OCI-LY1 (cell line): ENCODE measurements around the gene CDC42.

ENCODE experiments used
- H2AFZ ChIP-seq: fragments of 200-600 bp; sonication (generic), shearing (Covaris generic); 2 replicates; pipeline ENCODE4 v1.6.0; 2014; ENCODE audit warnings: antibody characterized with exemption, mild to moderate bottlenecking, low read length
- H3F3A ChIP-seq: fragments of 200-600 bp; sonication (generic), shearing (Covaris generic); 2 replicates; pipeline ENCODE4 v1.6.0; 2014; ENCODE audit warnings: mild to moderate bottlenecking, antibody characterized with exemption, low read length, moderate library complexity; ENCODE audit not compliant: insufficient read depth
- H3K27ac ChIP-seq: fragments of 200-600 bp; sonication (generic); 2 replicates; pipeline ENCODE4 v1.5.1; 2014; ENCODE audit warnings: low read length, mixed run types, mild to moderate bottlenecking, low read depth; ENCODE audit not compliant: poor library complexity, severe bottlenecking
- H3K27me3 ChIP-seq: fragments of 200-600 bp; sonication (generic); 2 replicates; pipeline ENCODE4 v1.6.0; 2014; ENCODE audit warnings: antibody characterized with exemption, mild to moderate bottlenecking, low read length, moderate library complexity; ENCODE audit not compliant: insufficient read depth
- H3K36me3 ChIP-seq: fragments of 200-600 bp; sonication (generic); 2 replicates; pipeline ENCODE4 v1.6.1; 2014; ENCODE audit warnings: mild to moderate bottlenecking, antibody characterized with exemption, low read length, moderate library complexity, mixed read lengths; ENCODE audit not compliant: insufficient read depth
- H3K4me1 ChIP-seq: fragments of 200-600 bp; sonication (generic); 2 replicates; pipeline ENCODE4 v1.5.1; 2014; ENCODE audit warnings: mild to moderate bottlenecking, low read length, moderate library complexity; ENCODE audit not compliant: insufficient read depth, severe bottlenecking
- H3K4me2 ChIP-seq: fragments of 200-600 bp; sonication (generic), shearing (Covaris generic); 2 replicates; pipeline ENCODE4 v1.6.1; 2014; ENCODE audit warnings: low read length
- H3K4me3 ChIP-seq: fragments of 200-600 bp; sonication (generic); 2 replicates; pipeline ENCODE4 v1.5.1; 2014; ENCODE audit warnings: low read length, low read depth, mild to moderate bottlenecking, mixed read lengths; ENCODE audit not compliant: poor library complexity, severe bottlenecking
- H3K79me2 ChIP-seq: fragments of 200-600 bp; shearing (Covaris generic); 2 replicates; pipeline ENCODE4 v1.6.1; 2016; ENCODE audit warnings: mixed run types, low read length, mixed read lengths; ENCODE audit not compliant: insufficient read depth
- H3K9ac ChIP-seq: fragments of 200-600 bp; sonication (generic), shearing (Covaris generic); 2 replicates; pipeline ENCODE4 v1.6.1; 2014; ENCODE audit warnings: mild to moderate bottlenecking, low read length, mixed read lengths
- H3K9me2 ChIP-seq: fragments of 200-600 bp; sonication (generic), shearing (Covaris generic); 2 replicates; pipeline ENCODE4 v1.6.1; 2014; ENCODE audit warnings: low read depth, mild to moderate bottlenecking, low read length, mixed read lengths
- H3K9me3 ChIP-seq: fragments of 200-600 bp; shearing (Covaris generic); 2 replicates; pipeline ENCODE4 v1.6.1; 2014; ENCODE audit warnings: low read length, mixed read lengths
- H4K20me1 ChIP-seq: fragments of 200-600 bp; sonication (generic), shearing (Covaris generic); 2 replicates; pipeline ENCODE4 v1.6.0; 2016; ENCODE audit warnings: mild to moderate bottlenecking, low read length; ENCODE audit not compliant: insufficient read depth
- EZH2 ChIP-seq: fragments of 200-600 bp; sonication (generic), shearing (Covaris generic); IDR thresholded peaks from 2 replicates; pipeline ENCODE4 v1.8.0; 2017; ENCODE audit warnings: borderline replicate concordance, mixed run types, mild to moderate bottlenecking, antibody characterized with exemption, low read length, moderate library complexity, mixed read lengths
- TF ChIP-seq, protein P1 (sequence below): fragments of 200-600 bp; sonication (generic), shearing (Covaris generic); IDR thresholded peaks from 2 replicates; pipeline ENCODE4 v1.5.1; 2017; ENCODE audit warnings: mild to moderate bottlenecking, antibody characterized with exemption, low read length, moderate library complexity, mixed read lengths

Gene CDC42

DNA sequence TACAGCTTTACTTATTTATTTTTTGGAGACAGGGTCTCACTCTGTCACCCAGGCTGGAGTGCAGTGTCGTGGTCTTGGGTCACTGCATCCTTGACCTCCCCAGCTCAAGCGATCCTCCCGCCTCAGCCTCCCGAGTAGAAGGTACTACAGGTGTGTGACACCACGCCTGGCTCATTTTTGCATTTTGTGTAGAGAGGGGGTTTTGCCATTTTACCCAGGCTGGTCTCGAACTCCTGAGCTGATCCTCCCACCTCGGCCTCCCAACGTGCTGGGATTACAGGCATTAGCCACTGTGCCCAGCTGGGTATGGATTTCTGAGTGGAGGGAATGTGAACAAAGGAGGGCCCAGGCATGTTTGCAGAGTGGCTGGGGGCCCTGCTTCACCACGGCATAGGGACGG, 46.2 kb downstream of the CDC42 start:
- no peaks in the 10 kb centered on the region for H3K9me2 ChIP-seq
- no peaks in the 10 kb centered on the region for H3K27me3 ChIP-seq
- no peak overlapping the region for H3K4me3 ChIP-seq
- H3K4me1 ChIP-seq = no peaks in the 10 kb centered on the region
- no peak overlapping the region for H3K4me2 ChIP-seq
- H3K9me3 ChIP-seq = no peaks in the 10 kb centered on the region
- H3K27ac ChIP-seq = no peak overlapping the region
- peaks cover 59% of the 10 kb centered on the region for H3K36me3 ChIP-seq
- no peak for TF ChIP-seq EZH2
- TF ChIP-seq, protein P1, sequence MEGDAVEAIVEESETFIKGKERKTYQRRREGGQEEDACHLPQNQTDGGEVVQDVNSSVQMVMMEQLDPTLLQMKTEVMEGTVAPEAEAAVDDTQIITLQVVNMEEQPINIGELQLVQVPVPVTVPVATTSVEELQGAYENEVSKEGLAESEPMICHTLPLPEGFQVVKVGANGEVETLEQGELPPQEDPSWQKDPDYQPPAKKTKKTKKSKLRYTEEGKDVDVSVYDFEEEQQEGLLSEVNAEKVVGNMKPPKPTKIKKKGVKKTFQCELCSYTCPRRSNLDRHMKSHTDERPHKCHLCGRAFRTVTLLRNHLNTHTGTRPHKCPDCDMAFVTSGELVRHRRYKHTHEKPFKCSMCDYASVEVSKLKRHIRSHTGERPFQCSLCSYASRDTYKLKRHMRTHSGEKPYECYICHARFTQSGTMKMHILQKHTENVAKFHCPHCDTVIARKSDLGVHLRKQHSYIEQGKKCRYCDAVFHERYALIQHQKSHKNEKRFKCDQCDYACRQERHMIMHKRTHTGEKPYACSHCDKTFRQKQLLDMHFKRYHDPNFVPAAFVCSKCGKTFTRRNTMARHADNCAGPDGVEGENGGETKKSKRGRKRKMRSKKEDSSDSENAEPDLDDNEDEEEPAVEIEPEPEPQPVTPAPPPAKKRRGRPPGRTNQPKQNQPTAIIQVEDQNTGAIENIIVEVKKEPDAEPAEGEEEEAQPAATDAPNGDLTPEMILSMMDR = no peak
- H3K9ac ChIP-seq = no peak overlapping the region
- H3F3A ChIP-seq = 0 out of 2 replicates have a peak, but pooled peaks cover 5% of the 10 kb centered on the region
- H2AFZ ChIP-seq = no peak overlapping the region
- no peaks in the 10 kb centered on the region for H3K79me2 ChIP-seq
- H4K20me1 ChIP-seq = no peaks in the 10 kb centered on the region

DNA sequence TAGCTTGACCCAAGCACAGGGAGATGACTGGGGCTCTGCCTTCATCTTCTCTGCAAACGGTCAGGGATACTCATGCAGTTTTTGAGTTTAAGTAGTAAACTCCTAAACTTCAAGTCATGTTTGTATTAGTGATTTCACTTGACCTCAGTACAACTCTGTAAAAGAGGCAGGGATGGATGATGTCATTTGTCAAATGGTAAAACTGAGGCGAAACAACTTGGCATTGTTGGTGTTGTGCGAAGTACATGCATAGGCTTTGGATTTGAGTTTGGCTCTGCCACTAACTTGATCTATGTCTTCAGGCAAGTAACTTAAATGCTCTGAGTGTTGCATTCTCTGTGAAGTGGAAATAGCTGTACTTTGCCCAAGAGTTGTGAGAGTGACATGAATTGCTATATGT, 47.7 kb downstream of the CDC42 start:
- Histone ChIP-seq H3F3A (0 out of 2 replicates have a peak, but pooled peaks cover 5% of the 10 kb centered on the region), H3K9me3 (no peaks in the 10 kb centered on the region), H3K27ac (no peak overlapping the region), H3K4me1 (no peaks in the 10 kb centered on the region), H3K79me2 (no peaks in the 10 kb centered on the region), H3K27me3 (no peaks in the 10 kb centered on the region), H4K20me1 (no peaks in the 10 kb centered on the region), H3K9ac (no peak overlapping the region), H3K9me2 (no peaks in the 10 kb centered on the region), H3K36me3 (peaks cover 51% of the 10 kb centered on the region), H2AFZ (no peak overlapping the region), H3K4me2 (no peak overlapping the region), H3K4me3 (no peak overlapping the region)
- no peak for TF ChIP-seq EZH2
- TF ChIP-seq, protein P1 = no peak

DNA sequence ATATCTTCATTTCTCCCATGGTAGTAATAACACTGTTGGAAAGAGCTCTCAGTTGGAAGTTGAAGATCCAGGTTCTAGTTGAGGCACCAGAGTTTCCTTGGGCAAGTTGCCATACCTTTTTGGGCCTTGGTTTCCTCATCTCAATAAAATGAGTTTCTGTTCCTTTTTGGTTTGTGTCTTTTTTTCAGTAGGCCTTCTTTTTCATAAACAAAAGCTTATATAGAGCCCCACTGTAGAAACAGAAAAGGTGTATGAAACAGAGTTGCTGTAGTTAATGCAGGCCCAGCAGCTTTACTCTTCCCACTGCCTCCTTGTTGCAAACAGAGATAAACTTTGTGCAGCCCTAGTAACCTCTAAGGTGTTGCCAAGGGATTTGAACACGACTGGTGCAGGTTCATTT, 48.7 kb downstream of the CDC42 start:
- H4K20me1 ChIP-seq = no peaks in the 10 kb centered on the region
- TF ChIP-seq EZH2 = no peak
- TF ChIP-seq, protein P1 = no peak
- no peak overlapping the region for H3K4me2 ChIP-seq
- H3K27ac ChIP-seq = peak overlapping the region; percentile 37
- no peaks in the 10 kb centered on the region for H3K79me2 ChIP-seq
- no peaks in the 10 kb centered on the region for H3K9me3 ChIP-seq
- H3K9ac ChIP-seq = no peak overlapping the region
- no peaks in the 10 kb centered on the region for H3K9me2 ChIP-seq
- H3K4me1 ChIP-seq = no peaks in the 10 kb centered on the region
- H3K36me3 ChIP-seq = peaks cover 45% of the 10 kb centered on the region
- H3K4me3 ChIP-seq = no peak overlapping the region
- H3K27me3 ChIP-seq = no peaks in the 10 kb centered on the region
- H2AFZ ChIP-seq = no peak overlapping the region
- H3F3A ChIP-seq = 0 out of 2 replicates have a peak, but pooled peaks cover 5% of the 10 kb centered on the region
